HCT116 (cell line): ENCODE measurements around the gene TRPM3. TPM values are rescaled to one million over a fixed set of nuclear protein-coding genes. Genes with fewer than 3 reads are reported as not detected.

Experiments used
- ATAC-seq: fragments of 200-7000 bp; cut with Tn5 transposase; 2 replicates; pipeline ENCODE4 v1.9.1; 2020; ENCODE audit warnings: mild to moderate bottlenecking, moderate library complexity
- BruUV-seq: library from RNA; stranded (reverse); fragments of 400-500 nt; replicated peaks from 2 replicates; lab custom pipeline; 2021; lab: Mats Ljungman, UMichigan
- CTCF ChIA-PET: fragments of 300-600 bp; sonication (Branson Sonifier 250); formaldehyde crosslinking; loops from one replicate; lab custom pipeline; 2021; ENCODE audit warnings: antibody characterized with exemption; lab: Charles Lee
- POLR2A ChIA-PET: fragments of 300-600, 350-600 bp; sonication (Branson Sonifier 250); formaldehyde crosslinking; loops from one replicate; lab custom pipeline; 2021; ENCODE audit warnings: antibody characterized with exemption; lab: Charles Lee
- RAD21 ChIA-PET, 2 experiments: fragments of 300-600 bp; sonication (Branson Sonifier 250); formaldehyde crosslinking; loops; one replicate each; lab custom pipeline; 2023; ENCODE audit warnings: low total read pairs in 2 of 2; ENCODE audit not compliant: uncharacterized antibody in 2 of 2, unreplicated experiment in 2 of 2, low non-redundant PET in 1 of 2; lab: Charles Lee
- DNase-seq: peaks from one replicate; pipeline ENCODE4 v3.0.0-alpha.2; 2010; ENCODE audit warnings: low read depth, low spot score
- H2AFZ ChIP-seq: fragments of 200-600 bp; shearing (Covaris generic), sonication (generic); 2 replicates; pipeline ENCODE4 v1.6.1; 2017; ENCODE audit warnings: low read depth, mixed run types, mixed read lengths, antibody characterized with exemption, low read length; ENCODE audit not compliant: poor library complexity, severe bottlenecking
- H3K27ac ChIP-seq: 2 replicates; pipeline ENCODE4 v1.5.1; 2012; ENCODE audit warnings: low read depth, low read length
- H3K27me3 ChIP-seq: fragments of 200-600 bp; sonication (generic); 2 replicates; pipeline ENCODE4 v1.6.1; 2016; ENCODE audit warnings: mixed run types, low read length, mixed read lengths; ENCODE audit not compliant: insufficient read depth
- H3K36me3 ChIP-seq, 2 experiments: fragments of 200-500 bp in 1 of 2; fragments of 200-600 bp in 1 of 2; sonication (Bioruptor generic) in 1 of 2; sonication (generic) in 1 of 2; 2 replicates each; pipeline versions ENCODE4 v1.5.1 to v1.6.1; 2014 to 2016; ENCODE audit warnings: low read length in 2 of 2, inconsistent platforms in 1 of 2, mixed read lengths in 1 of 2, mixed run types in 1 of 2; ENCODE audit not compliant: insufficient read depth in 2 of 2, control insufficient read depth in 1 of 2
- H3K4me1 ChIP-seq, 2 experiments: fragments of 200-600 bp in 1 of 2; sonication (generic) in 1 of 2; 2 replicates each; pipeline versions ENCODE4 v1.5.1 to v1.6.1; 2012 to 2017; ENCODE audit warnings: low read length in 2 of 2, inconsistent platforms in 1 of 2, mild to moderate bottlenecking in 1 of 2, mixed read lengths in 1 of 2, mixed run types in 1 of 2, moderate library complexity in 1 of 2; ENCODE audit not compliant: insufficient read depth in 2 of 2, control insufficient read depth in 1 of 2
- H3K4me2 ChIP-seq: fragments of 200-600 bp; sonication (generic); 2 replicates; pipeline ENCODE4 v1.6.1; 2017; ENCODE audit warnings: mixed run types, low read length, mixed read lengths
- H3K4me3 ChIP-seq, 2 experiments: fragments of 200-600 bp in 1 of 2; sonication (generic) in 1 of 2; replicated peaks in 1 of 2; 2 replicates each; pipeline ENCODE4 v1.5.1; 2011 to 2016; ENCODE audit warnings: low read length in 2 of 2, control low read depth in 1 of 2, low read depth in 1 of 2, mild to moderate bottlenecking in 1 of 2, mixed read lengths in 1 of 2, mixed run types in 1 of 2
- H3K79me2 ChIP-seq: fragments of 200-600 bp; sonication (generic); 2 replicates; pipeline ENCODE4 v1.6.1; 2017; ENCODE audit warnings: mild to moderate bottlenecking, mixed run types, low read length, moderate library complexity, mixed read lengths; ENCODE audit not compliant: insufficient read depth
- H3K9ac ChIP-seq: fragments of 200-600 bp; sonication (generic); 2 replicates; pipeline ENCODE4 v1.6.1; 2016; ENCODE audit warnings: low read length, mixed read lengths
- H3K9me2 ChIP-seq: fragments of 200-600 bp; sonication (generic), shearing (Covaris generic); 2 replicates; pipeline ENCODE4 v1.6.1; 2017; ENCODE audit warnings: mixed run types, mild to moderate bottlenecking, moderate library complexity; ENCODE audit not compliant: insufficient read depth
- H3K9me3 ChIP-seq, 2 experiments: fragments of 200-500 bp in 1 of 2; fragments of 200-600 bp in 1 of 2; sonication (Bioruptor generic) in 1 of 2; sonication (generic) in 1 of 2; 2 replicates each; pipeline ENCODE4 v1.6.1; 2014 to 2017; ENCODE audit warnings: low read length in 2 of 2, mixed read lengths in 2 of 2, inconsistent platforms in 1 of 2, low read depth in 1 of 2, mild to moderate bottlenecking in 1 of 2, mixed run types in 1 of 2, moderate library complexity in 1 of 2; ENCODE audit not compliant: control insufficient read depth in 1 of 2, insufficient read depth in 1 of 2
- H4K20me1 ChIP-seq: fragments of 200-600 bp; sonication (generic), shearing (Covaris generic); 2 replicates; pipeline ENCODE4 v1.6.1; 2017; ENCODE audit warnings: mixed run types, mild to moderate bottlenecking, moderate library complexity; ENCODE audit not compliant: insufficient read depth
- CBX3 ChIP-seq: IDR thresholded peaks from 2 replicates; pipeline ENCODE4 v1.6.1; 2012; ENCODE audit warnings: low read depth
- CEBPB ChIP-seq: IDR thresholded peaks from 2 replicates; pipeline ENCODE4 v1.6.1; 2012; ENCODE audit warnings: low read depth
- EGR1 ChIP-seq: IDR thresholded peaks from 2 replicates; pipeline ENCODE4 v1.6.1; 2012; ENCODE audit warnings: low read depth
- EZH2phosphoT487 ChIP-seq: fragments of 200-600 bp; IDR thresholded peaks from 2 replicates; pipeline ENCODE4 v1.6.1; 2018; ENCODE audit warnings: antibody characterized with exemption, borderline replicate concordance
- MAX ChIP-seq: IDR thresholded peaks from 2 replicates; pipeline ENCODE4 v1.6.1; 2012
- POLR2A ChIP-seq: IDR thresholded peaks from 2 replicates; pipeline ENCODE4 v1.7.0; 2011; ENCODE audit warnings: borderline replicate concordance; ENCODE audit not compliant: insufficient read depth, insufficient read length; ENCODE audit errors: extremely low read depth
- RAD21 ChIP-seq: IDR thresholded peaks from 2 replicates; pipeline ENCODE4 v1.6.1; 2012; ENCODE audit warnings: low read depth, mild to moderate bottlenecking
- SIN3A ChIP-seq: IDR thresholded peaks from 2 replicates; pipeline ENCODE4 v1.6.1; 2012; ENCODE audit warnings: low read depth
- SRF ChIP-seq: IDR thresholded peaks from 2 replicates; pipeline ENCODE4 v1.6.1; 2012; ENCODE audit warnings: low read depth
- TCF7L2 ChIP-seq: IDR thresholded peaks from 2 replicates; pipeline ENCODE4 v1.7.0; 2011; ENCODE audit warnings: borderline replicate concordance, inconsistent platforms; ENCODE audit not compliant: insufficient read depth, insufficient read length; ENCODE audit errors: extremely low read depth
- ZBTB33 ChIP-seq: IDR thresholded peaks from 2 replicates; pipeline ENCODE4 v1.6.1; 2011; ENCODE audit warnings: mild to moderate bottlenecking, low read length, moderate library complexity; ENCODE audit not compliant: insufficient replicate concordance; ENCODE audit errors: extremely low read depth
- ZNF274 ChIP-seq: fragments of 200-500 bp; sonication (Bioruptor generic); IDR thresholded peaks from 2 replicates; pipeline ENCODE4 v1.6.1; 2014; ENCODE audit warnings: mild to moderate bottlenecking, low read depth, low read length, inconsistent platforms
- intact Hi-C: fragments of 100-400 bp; cut with micrococcal nuclease; formaldehyde crosslinking; loops from 2 replicates; pipeline ENCODE4 v1.10.0; 2022
- total RNA-seq: library from RNA; stranded (reverse); gene quantifications from one replicate; pipeline ENCODE4 v1.2.1, GENCODE V29; 2021; ENCODE audit not compliant: unreplicated experiment

The TRPM3 gene
- total RNA-seq, 1 experiment from 2014 or later, result not detected

DNA sequence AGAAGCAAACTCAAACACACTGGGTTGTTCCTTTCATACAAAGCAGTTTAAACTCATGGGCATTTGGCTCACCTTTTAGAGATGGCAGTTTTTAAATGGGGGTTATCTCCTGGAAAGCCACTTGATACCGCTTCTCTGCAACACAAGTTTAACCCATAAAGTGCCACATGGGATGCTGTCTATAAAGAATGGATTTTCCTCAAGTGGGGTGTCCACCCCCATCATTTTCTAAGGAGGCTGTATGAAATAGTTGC is 528 bp upstream of the TRPM3 start:
- Histone ChIP-seq H3K4me2 (no peak overlapping the region), H3K27ac (no peak overlapping the region), H3K27me3 (peaks cover 36% of the 10 kb centered on the region), H3K9ac (no peak overlapping the region), H3K4me1 (no peaks in the 10 kb centered on the region), H4K20me1 (no peaks in the 10 kb centered on the region), H3K4me3 (no peak overlapping the region), H3K9me3 (no peaks in the 10 kb centered on the region), H3K79me2 (no peaks in the 10 kb centered on the region), H3K9me2 (no peaks in the 10 kb centered on the region), H3K36me3 (no peaks in the 10 kb centered on the region), H2AFZ (no peak overlapping the region)
- intact Hi-C loops, result no loop called here
- POLR2A ChIA-PET, result no interaction called here
- ATAC-seq, result no peak
- DNase-seq, result no peak
- no peak for TF ChIP-seq EGR1
- TF ChIP-seq EZH2phosphoT487, result no peak
- no peak for TF ChIP-seq ZNF274
- TF ChIP-seq ZBTB33, result no peak
- TF ChIP-seq POLR2A, result no peak
- no peak for TF ChIP-seq SRF
- TF ChIP-seq SIN3A, result no peak
- CTCF ChIA-PET, result no interaction called here
- RAD21 ChIA-PET, result no interaction called here
- no TSS peak for BruUV-seq

DNA sequence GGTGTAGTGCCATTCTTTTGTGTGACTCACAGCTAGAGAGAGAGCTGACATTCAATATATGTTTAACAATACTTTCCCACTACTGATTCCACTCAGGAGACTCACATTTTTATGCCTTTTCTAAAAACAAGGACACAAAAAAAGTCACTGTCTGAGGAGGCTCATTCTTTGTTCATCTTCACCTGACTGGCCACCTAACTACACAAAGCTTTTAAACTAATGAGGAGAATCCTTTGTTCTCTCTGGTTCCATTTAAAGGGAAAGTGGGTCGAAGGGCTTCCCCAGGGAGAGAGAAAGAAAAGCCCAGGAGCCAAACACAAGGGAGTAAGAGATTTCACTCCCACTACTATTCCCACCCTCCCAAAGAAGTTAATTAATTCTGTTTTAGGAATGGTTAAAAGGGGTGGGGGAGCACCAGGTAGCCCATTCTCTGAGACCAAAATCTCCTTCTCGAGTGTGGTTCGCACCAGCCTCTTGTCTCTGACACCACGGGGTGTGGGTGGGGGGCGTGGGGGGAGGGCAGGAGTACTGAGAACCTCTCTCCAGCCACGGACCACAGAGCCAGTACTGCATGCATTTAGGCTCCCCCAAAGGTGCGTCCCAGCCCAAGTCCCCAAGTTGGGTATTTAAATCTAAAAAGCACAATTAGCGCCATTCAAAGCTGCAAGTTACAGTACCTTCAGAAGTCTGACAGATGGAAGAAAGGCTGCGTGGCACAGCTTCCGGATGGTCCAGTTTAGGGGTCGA is 747 bp downstream of the TRPM3 start:
- no peak overlapping the region for H3K4me3 ChIP-seq
- no peak overlapping the region for H3K9ac ChIP-seq
- no TSS peak for BruUV-seq
- no peaks in the 10 kb centered on the region for H3K9me2 ChIP-seq
- ATAC-seq (no peak), DNase-seq (no peak)
- no peaks in the 10 kb centered on the region for H4K20me1 ChIP-seq
- H3K9me3 ChIP-seq, result no peaks in the 10 kb centered on the region
- H3K4me2 ChIP-seq, result no peak overlapping the region
- no peaks in the 10 kb centered on the region for H3K36me3 ChIP-seq
- peaks cover 36% of the 10 kb centered on the region for H3K27me3 ChIP-seq
- TF ChIP-seq CBX3, result no peak
- TF ChIP-seq ZNF274, result no peak
- TF ChIP-seq MAX, result no peak
- no peak for TF ChIP-seq POLR2A
- no peak for TF ChIP-seq TCF7L2
- TF ChIP-seq RAD21, result no peak
- TF ChIP-seq SRF, result no peak
- no peak for TF ChIP-seq CEBPB
- H2AFZ ChIP-seq, result no peak overlapping the region
- no peaks in the 10 kb centered on the region for H3K79me2 ChIP-seq
- no peak overlapping the region for H3K27ac ChIP-seq
- ChIA-PET RAD21 (no interaction called here), POLR2A (no interaction called here), CTCF (no interaction called here)
- no peaks in the 10 kb centered on the region for H3K4me1 ChIP-seq
- intact Hi-C loops, result no loop called here
